Endodermal cell (in vitro differentiated cells): ENCODE data around the gene GTF3C1. TPM values are rescaled to one million over a fixed set of nuclear protein-coding genes. Genes with fewer than 3 reads are reported as not detected.

Experiments
- DNase-seq: peaks from one replicate; pipeline ENCODE4 v3.0.0-alpha.2; 2017
- H3K27ac ChIP-seq: 2 replicates; pipeline ENCODE4 v1.5.1; 2013; ENCODE audit warnings: mild to moderate bottlenecking, low read depth, low read length, moderate library complexity
- H3K27me3 ChIP-seq: 2 replicates; pipeline ENCODE4 v1.6.1; 2013; ENCODE audit warnings: mild to moderate bottlenecking, low read length, moderate library complexity; ENCODE audit not compliant: insufficient read depth, control insufficient read depth, poor library complexity, severe bottlenecking
- H3K36me3 ChIP-seq: 2 replicates; pipeline ENCODE4 v1.7.0; 2013; ENCODE audit warnings: mild to moderate bottlenecking, low read length, moderate library complexity; ENCODE audit not compliant: control insufficient read depth, insufficient read depth
- H3K4me1 ChIP-seq: one replicate; pipeline ENCODE4 v1.7.0; 2013; ENCODE audit warnings: low read length; ENCODE audit not compliant: control insufficient read depth, insufficient read depth
- H3K4me3 ChIP-seq: 2 replicates; pipeline ENCODE4 v1.5.1; 2013; ENCODE audit warnings: mild to moderate bottlenecking, low read length, moderate library complexity
- H3K9ac ChIP-seq: 2 replicates; pipeline ENCODE4 v1.6.1; 2013; ENCODE audit warnings: mild to moderate bottlenecking, low read length, moderate library complexity; ENCODE audit not compliant: poor library complexity, severe bottlenecking; ENCODE audit errors: extremely low read depth
- H3K9me3 ChIP-seq: 2 replicates; pipeline ENCODE4 v1.6.1; 2013; ENCODE audit warnings: mild to moderate bottlenecking, low read length, moderate library complexity; ENCODE audit not compliant: control insufficient read depth
- H3K27ac Mint-ChIP-seq: 2 replicates; pipeline ENCODE4 v1.8.0; 2020; ENCODE audit warnings: mixed read lengths
- H3K27me3 Mint-ChIP-seq: 2 replicates; pipeline ENCODE4 v1.8.0; 2021; ENCODE audit warnings: mild to moderate bottlenecking, mixed read lengths; ENCODE audit not compliant: insufficient read depth
- H3K36me3 Mint-ChIP-seq: 2 replicates; pipeline ENCODE4 v1.8.0; 2020; ENCODE audit warnings: low read depth, mixed read lengths
- H3K4me1 Mint-ChIP-seq: 2 replicates; pipeline ENCODE4 v1.8.0; 2020; ENCODE audit warnings: mixed read lengths
- H3K4me3 Mint-ChIP-seq: 2 replicates; pipeline ENCODE4 v1.8.0; 2020; ENCODE audit warnings: mild to moderate bottlenecking, moderate library complexity, mixed read lengths
- H3K9me3 Mint-ChIP-seq: 2 replicates; pipeline ENCODE4 v1.8.0; 2020; ENCODE audit warnings: mild to moderate bottlenecking, mixed read lengths
- WGBS, 2 experiments: methylation state at CpG; one replicate each; pipeline versions ENCODE4 v1.1.5 to v1.1.7; 2013; ENCODE audit warnings: missing lambda C conversion rate in 2 of 2, mixed read lengths in 1 of 2; ENCODE audit not compliant: insufficient coverage in 1 of 2, insufficient read length in 1 of 2; 5-methylcytosine and 5-hydroxymethylcytosine counted together
- total RNA-seq, 2 donors: library from RNA; stranded (reverse); fragmentation: NEBNext Ultra II Directional in 1 of 2; extraction: Animal tissue kit (Norgen Biotek cat#: 25700) in 1 of 2; gene quantifications; 2 replicates in 1 of 2; 3 replicates in 1 of 2; pipeline ENCODE4 v1.2.1, GENCODE V29; 2021
- TF ChIP-seq, protein P1 (sequence below): fragments of 200-600 bp; sonication (generic); conservative IDR thresholded peaks from 2 replicates; pipeline ENCODE4 v1.5.0; 2021; ENCODE audit warnings: antibody characterized with exemption, mild to moderate bottlenecking

Gene GTF3C1
- total RNA-seq, 2 donors from 2014 or later: 138 TPM

DNA sequence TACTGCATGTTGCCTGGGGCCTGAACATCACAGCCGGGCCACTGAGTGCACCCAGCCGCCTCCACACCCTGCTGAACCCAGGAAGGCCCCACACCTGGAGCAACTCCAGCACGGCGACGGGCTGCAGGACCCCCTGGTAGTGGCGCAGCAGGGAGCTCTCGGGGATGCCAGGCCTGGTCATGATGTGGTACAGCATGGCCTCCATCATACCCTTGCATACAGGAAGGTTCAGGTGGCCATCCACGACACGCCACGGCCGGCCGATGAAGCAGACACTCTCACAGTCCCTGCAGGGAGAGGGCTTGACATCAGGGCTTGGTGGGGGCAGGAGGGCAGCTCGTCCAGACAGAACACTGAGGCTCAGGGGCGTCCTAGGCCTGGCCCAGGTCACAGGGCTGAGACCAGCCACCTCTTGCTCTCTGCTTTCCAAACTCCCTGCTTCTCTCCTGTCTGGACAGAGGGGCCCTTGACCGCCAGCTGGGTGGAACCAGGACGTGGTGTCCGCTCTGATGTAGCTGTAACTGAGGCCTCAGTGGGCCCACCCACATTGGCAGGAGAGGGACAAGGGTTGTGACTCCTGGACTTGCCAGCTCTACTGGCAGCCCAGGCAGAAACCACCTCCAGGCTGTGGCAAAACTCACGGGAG is 87.4 kb downstream of the GTF3C1 start:
- TF ChIP-seq, protein P1, sequence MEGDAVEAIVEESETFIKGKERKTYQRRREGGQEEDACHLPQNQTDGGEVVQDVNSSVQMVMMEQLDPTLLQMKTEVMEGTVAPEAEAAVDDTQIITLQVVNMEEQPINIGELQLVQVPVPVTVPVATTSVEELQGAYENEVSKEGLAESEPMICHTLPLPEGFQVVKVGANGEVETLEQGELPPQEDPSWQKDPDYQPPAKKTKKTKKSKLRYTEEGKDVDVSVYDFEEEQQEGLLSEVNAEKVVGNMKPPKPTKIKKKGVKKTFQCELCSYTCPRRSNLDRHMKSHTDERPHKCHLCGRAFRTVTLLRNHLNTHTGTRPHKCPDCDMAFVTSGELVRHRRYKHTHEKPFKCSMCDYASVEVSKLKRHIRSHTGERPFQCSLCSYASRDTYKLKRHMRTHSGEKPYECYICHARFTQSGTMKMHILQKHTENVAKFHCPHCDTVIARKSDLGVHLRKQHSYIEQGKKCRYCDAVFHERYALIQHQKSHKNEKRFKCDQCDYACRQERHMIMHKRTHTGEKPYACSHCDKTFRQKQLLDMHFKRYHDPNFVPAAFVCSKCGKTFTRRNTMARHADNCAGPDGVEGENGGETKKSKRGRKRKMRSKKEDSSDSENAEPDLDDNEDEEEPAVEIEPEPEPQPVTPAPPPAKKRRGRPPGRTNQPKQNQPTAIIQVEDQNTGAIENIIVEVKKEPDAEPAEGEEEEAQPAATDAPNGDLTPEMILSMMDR: no peak
- H3K27ac ChIP-seq: no peak overlapping the region
- no peaks in the 10 kb centered on the region for H3K9me3 Mint-ChIP-seq
- H3K4me1 Mint-ChIP-seq: no peaks in the 10 kb centered on the region
- H3K27ac Mint-ChIP-seq: no peak overlapping the region
- H3K36me3 ChIP-seq: peaks cover 71% of the 10 kb centered on the region
- WGBS, 2 experiments: 93 to 94% methylated on average over 14 to 18 of the region's 18 CpGs
- no peak overlapping the region for H3K9ac ChIP-seq
- peaks cover 44% of the 10 kb centered on the region for H3K36me3 Mint-ChIP-seq
- H3K4me1 ChIP-seq: no peaks in the 10 kb centered on the region
- H3K27me3 ChIP-seq: no peaks in the 10 kb centered on the region
- no peak overlapping the region for H3K4me3 Mint-ChIP-seq
- no peak for DNase-seq
- no peak overlapping the region for H3K4me3 ChIP-seq
- peaks cover 4% of the 10 kb centered on the region for H3K9me3 ChIP-seq
- no peaks in the 10 kb centered on the region for H3K27me3 Mint-ChIP-seq

GRCh38 chr16:27461483-27462171 is 88.1 kb downstream of the GTF3C1 start:
- H3K27me3 ChIP-seq: no peaks in the 10 kb centered on the region
- H3K36me3 Mint-ChIP-seq: peaks cover 37% of the 10 kb centered on the region
- H3K4me3 ChIP-seq: no peak overlapping the region
- peaks cover 64% of the 10 kb centered on the region for H3K36me3 ChIP-seq
- H3K4me1 ChIP-seq: no peaks in the 10 kb centered on the region
- H3K4me3 Mint-ChIP-seq: no peak overlapping the region
- no peak overlapping the region for H3K27ac Mint-ChIP-seq
- H3K4me1 Mint-ChIP-seq: no peaks in the 10 kb centered on the region
- H3K9ac ChIP-seq: no peak overlapping the region
- H3K9me3 ChIP-seq: no peaks in the 10 kb centered on the region
- no peaks in the 10 kb centered on the region for H3K9me3 Mint-ChIP-seq
- WGBS, 2 experiments: 93 to 98% methylated on average over 14 to 16 of the region's 16 CpGs
- DNase-seq: no peak
- no peaks in the 10 kb centered on the region for H3K27me3 Mint-ChIP-seq
- TF ChIP-seq, protein P1: no peak
- H3K27ac ChIP-seq: no peak overlapping the region

GRCh38 chr16:27460663-27461482 is 88.8 kb downstream of the GTF3C1 start:
- no peaks in the 10 kb centered on the region for H3K27me3 ChIP-seq
- Mint-ChIP-seq H3K4me3 (no peak overlapping the region), H3K27ac (no peak overlapping the region), H3K4me1 (no peaks in the 10 kb centered on the region), H3K27me3 (no peaks in the 10 kb centered on the region), H3K9me3 (no peaks in the 10 kb centered on the region), H3K36me3 (peaks cover 30% of the 10 kb centered on the region)
- no peak overlapping the region for H3K9ac ChIP-seq
- WGBS, 2 experiments: 93 to 95% methylated on average over 14 to 20 of the region's 20 CpGs
- H3K9me3 ChIP-seq: no peaks in the 10 kb centered on the region
- H3K4me1 ChIP-seq: no peaks in the 10 kb centered on the region
- H3K36me3 ChIP-seq: peaks cover 56% of the 10 kb centered on the region
- no peak for DNase-seq
- no peak overlapping the region for H3K4me3 ChIP-seq
- TF ChIP-seq, protein P1: no peak
- H3K27ac ChIP-seq: no peak overlapping the region
